ENCODE data around the gene TEX48. TPM values are rescaled to one million over a fixed set of nuclear protein-coding genes. Genes with fewer than 3 reads are reported as not detected.

Gene TEX48
- total RNA-seq, 2 donors from 2014 or later = not detected

- TF ChIP-seq, protein P1, sequence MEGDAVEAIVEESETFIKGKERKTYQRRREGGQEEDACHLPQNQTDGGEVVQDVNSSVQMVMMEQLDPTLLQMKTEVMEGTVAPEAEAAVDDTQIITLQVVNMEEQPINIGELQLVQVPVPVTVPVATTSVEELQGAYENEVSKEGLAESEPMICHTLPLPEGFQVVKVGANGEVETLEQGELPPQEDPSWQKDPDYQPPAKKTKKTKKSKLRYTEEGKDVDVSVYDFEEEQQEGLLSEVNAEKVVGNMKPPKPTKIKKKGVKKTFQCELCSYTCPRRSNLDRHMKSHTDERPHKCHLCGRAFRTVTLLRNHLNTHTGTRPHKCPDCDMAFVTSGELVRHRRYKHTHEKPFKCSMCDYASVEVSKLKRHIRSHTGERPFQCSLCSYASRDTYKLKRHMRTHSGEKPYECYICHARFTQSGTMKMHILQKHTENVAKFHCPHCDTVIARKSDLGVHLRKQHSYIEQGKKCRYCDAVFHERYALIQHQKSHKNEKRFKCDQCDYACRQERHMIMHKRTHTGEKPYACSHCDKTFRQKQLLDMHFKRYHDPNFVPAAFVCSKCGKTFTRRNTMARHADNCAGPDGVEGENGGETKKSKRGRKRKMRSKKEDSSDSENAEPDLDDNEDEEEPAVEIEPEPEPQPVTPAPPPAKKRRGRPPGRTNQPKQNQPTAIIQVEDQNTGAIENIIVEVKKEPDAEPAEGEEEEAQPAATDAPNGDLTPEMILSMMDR (IDR thresholded peaks at IDR 0.05) = no peak
- no peaks in the 10 kb centered on the region for H3K9me3 ChIP-seq
- H3K27ac ChIP-seq = no peak overlapping the region
- no peaks in the 10 kb centered on the region for H3K4me1 ChIP-seq
- H3K4me3 ChIP-seq = no peak overlapping the region
- no peaks in the 10 kb centered on the region for H3K36me3 ChIP-seq
- no peak for DNase-seq (ENCODE audit: low spot score)
- H3K27me3 ChIP-seq = no peaks in the 10 kb centered on the region
These were observed 3.2 kb downstream of the TEX48 start for GRCh38 chr9:114678795-114679194.

- H3K27me3 ChIP-seq = no peaks in the 10 kb centered on the region
- no peaks in the 10 kb centered on the region for H3K36me3 ChIP-seq
- no peak overlapping the region for H3K27ac ChIP-seq
- H3K9me3 ChIP-seq = no peaks in the 10 kb centered on the region
- no peak overlapping the region for H3K4me3 ChIP-seq
- TF ChIP-seq, protein P1 (IDR thresholded peaks at IDR 0.05) = no peak
- no peaks in the 10 kb centered on the region for H3K4me1 ChIP-seq
- DNase-seq (ENCODE audit: low spot score) = no peak
These were observed 3.9 kb downstream of the TEX48 start for GRCh38 chr9:114678130-114678529.

DNA sequence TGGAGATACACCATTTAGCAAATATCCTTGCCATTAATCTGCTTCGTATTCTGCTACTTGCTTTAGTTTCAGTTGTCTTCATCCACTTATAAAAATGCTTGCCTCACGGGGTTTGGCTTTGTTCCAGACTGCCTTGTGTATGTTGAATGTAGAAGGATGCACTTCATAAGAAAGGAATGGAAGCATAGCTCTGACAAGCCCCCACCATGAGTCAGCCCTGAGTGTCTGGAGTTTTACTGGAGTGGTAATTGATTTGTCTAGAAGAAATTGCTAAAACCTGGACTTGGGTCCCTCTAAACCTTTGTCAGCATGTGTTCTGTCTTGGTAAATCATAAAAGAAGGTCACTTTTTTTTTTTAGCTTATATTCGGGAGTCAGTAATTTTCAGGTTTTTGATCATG is 4.6 kb downstream of the TEX48 start:
- Histone ChIP-seq H3K9me3 (no peaks in the 10 kb centered on the region), H3K36me3 (no peaks in the 10 kb centered on the region), H3K27me3 (no peaks in the 10 kb centered on the region), H3K4me1 (no peaks in the 10 kb centered on the region), H3K4me3 (no peak overlapping the region), H3K27ac (no peak overlapping the region)
- DNase-seq (ENCODE audit: low spot score) = no peak
- TF ChIP-seq, protein P1 (IDR thresholded peaks at IDR 0.05) = no peak

DNA sequence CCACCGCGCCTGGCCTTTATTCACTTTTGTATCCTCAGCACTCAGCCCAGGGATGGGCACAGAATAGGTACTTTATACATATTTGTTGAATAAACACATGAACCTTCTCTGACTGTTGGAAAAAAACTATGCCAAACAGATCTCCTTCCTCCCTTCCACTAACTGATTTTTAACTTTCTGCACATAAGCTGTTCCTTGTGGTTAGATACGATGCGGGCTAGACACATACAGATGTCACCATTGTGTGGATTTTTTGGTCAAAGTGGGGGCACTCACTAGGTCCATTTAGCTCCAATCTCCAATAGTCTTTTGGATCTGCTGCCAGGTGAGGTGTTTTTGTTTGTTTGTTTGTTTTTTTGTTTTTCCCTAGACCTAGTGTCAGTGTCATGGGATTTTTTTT is 5.1 kb downstream of the TEX48 start:
- Histone ChIP-seq H3K27me3 (no peaks in the 10 kb centered on the region), H3K27ac (no peak overlapping the region), H3K36me3 (no peaks in the 10 kb centered on the region), H3K4me3 (no peak overlapping the region), H3K9me3 (no peaks in the 10 kb centered on the region), H3K4me1 (no peaks in the 10 kb centered on the region)
- no peak for DNase-seq (ENCODE audit: low spot score)
- TF ChIP-seq, protein P1 (IDR thresholded peaks at IDR 0.05) = no peak

- no peaks in the 10 kb centered on the region for H3K27me3 ChIP-seq
- DNase-seq (ENCODE audit: low spot score) = no peak
- TF ChIP-seq, protein P1 (IDR thresholded peaks at IDR 0.05) = no peak
- no peaks in the 10 kb centered on the region for H3K4me1 ChIP-seq
- peaks cover 0 to 8% of the 10 kb centered on the region in 2 donors for H3K9me3 ChIP-seq
- H3K36me3 ChIP-seq = no peaks in the 10 kb centered on the region
- no peak overlapping the region for H3K4me3 ChIP-seq
- no peak overlapping the region for H3K27ac ChIP-seq
These were observed 7.0 kb downstream of the TEX48 start for GRCh38 chr9:114674798-114675540.
